ENCODE results near the gene RAD54L2. TPM values are rescaled to one million over a fixed set of nuclear protein-coding genes. Genes with fewer than 3 reads are reported as not detected.

The RAD54L2 gene
- total and polyA plus RNA-seq, 9 of the 15 experiments (the other 6 are each of a cell fraction or from before 2014, with no cell fraction given) = 1.3 to 12.2 (median 5.4) TPM

- peak in 1 of 2 experiments; percentile 52; a peak in 2 of 4 replicates for TF ChIP-seq HDAC1 (IDR thresholded peaks at IDR 0.05)
- TF ChIP-seq, protein P1, sequence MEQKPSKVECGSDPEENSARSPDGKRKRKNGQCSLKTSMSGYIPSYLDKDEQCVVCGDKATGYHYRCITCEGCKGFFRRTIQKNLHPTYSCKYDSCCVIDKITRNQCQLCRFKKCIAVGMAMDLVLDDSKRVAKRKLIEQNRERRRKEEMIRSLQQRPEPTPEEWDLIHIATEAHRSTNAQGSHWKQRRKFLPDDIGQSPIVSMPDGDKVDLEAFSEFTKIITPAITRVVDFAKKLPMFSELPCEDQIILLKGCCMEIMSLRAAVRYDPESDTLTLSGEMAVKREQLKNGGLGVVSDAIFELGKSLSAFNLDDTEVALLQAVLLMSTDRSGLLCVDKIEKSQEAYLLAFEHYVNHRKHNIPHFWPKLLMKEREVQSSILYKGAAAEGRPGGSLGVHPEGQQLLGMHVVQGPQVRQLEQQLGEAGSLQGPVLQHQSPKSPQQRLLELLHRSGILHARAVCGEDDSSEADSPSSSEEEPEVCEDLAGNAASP (IDR thresholded peaks at IDR 0.05) = no peak
- TF ChIP-seq KHSRP (IDR thresholded peaks at IDR 0.05) = no peak
- TF ChIP-seq EGR1 (conservative IDR thresholded peaks at IDR 0.05) = peak; percentile 85
- TF ChIP-seq NFE2L1 (tag; IDR thresholded peaks at IDR 0.05; ENCODE audit: borderline replicate concordance, low read depth) = no peak
- TF ChIP-seq SMARCA4 (IDR thresholded peaks at IDR 0.05) = no peak
- no peak for TF ChIP-seq ZNF408 (CRISPR knock-in tag; IDR thresholded peaks at IDR 0.05; ENCODE audit: low read depth)
- TF ChIP-seq GABPB1 (CRISPR knock-in tag; IDR thresholded peaks at IDR 0.05) = 0 out of 2 replicates have a peak, but pooled peaks have one; percentile 42
- no peak for TF ChIP-seq EP300 (IDR thresholded peaks at IDR 0.05; ENCODE audit: low read length)
- TF ChIP-seq, protein P2, sequence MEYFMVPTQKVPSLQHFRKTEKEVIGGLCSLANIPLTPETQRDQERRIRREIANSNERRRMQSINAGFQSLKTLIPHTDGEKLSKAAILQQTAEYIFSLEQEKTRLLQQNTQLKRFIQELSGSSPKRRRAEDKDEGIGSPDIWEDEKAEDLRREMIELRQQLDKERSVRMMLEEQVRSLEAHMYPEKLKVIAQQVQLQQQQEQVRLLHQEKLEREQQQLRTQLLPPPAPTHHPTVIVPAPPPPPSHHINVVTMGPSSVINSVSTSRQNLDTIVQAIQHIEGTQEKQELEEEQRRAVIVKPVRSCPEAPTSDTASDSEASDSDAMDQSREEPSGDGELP (CRISPR knock-in tag; IDR thresholded peaks at IDR 0.05; ENCODE audit: borderline replicate concordance) = peak; percentile 67; the same call in 1 of the 2 replicates
- TF ChIP-seq ZNF764 (CRISPR knock-in tag; IDR thresholded peaks at IDR 0.05; ENCODE audit: low read depth) = no peak
- TF ChIP-seq SRSF9 (IDR thresholded peaks at IDR 0.05; ENCODE audit: borderline replicate concordance, low read depth, low read length) = no peak
- TF ChIP-seq ZFP36 (IDR thresholded peaks at IDR 0.05; ENCODE audit: low read depth, low read length, partially characterized antibody) = no peak
- TF ChIP-seq, protein P3, sequence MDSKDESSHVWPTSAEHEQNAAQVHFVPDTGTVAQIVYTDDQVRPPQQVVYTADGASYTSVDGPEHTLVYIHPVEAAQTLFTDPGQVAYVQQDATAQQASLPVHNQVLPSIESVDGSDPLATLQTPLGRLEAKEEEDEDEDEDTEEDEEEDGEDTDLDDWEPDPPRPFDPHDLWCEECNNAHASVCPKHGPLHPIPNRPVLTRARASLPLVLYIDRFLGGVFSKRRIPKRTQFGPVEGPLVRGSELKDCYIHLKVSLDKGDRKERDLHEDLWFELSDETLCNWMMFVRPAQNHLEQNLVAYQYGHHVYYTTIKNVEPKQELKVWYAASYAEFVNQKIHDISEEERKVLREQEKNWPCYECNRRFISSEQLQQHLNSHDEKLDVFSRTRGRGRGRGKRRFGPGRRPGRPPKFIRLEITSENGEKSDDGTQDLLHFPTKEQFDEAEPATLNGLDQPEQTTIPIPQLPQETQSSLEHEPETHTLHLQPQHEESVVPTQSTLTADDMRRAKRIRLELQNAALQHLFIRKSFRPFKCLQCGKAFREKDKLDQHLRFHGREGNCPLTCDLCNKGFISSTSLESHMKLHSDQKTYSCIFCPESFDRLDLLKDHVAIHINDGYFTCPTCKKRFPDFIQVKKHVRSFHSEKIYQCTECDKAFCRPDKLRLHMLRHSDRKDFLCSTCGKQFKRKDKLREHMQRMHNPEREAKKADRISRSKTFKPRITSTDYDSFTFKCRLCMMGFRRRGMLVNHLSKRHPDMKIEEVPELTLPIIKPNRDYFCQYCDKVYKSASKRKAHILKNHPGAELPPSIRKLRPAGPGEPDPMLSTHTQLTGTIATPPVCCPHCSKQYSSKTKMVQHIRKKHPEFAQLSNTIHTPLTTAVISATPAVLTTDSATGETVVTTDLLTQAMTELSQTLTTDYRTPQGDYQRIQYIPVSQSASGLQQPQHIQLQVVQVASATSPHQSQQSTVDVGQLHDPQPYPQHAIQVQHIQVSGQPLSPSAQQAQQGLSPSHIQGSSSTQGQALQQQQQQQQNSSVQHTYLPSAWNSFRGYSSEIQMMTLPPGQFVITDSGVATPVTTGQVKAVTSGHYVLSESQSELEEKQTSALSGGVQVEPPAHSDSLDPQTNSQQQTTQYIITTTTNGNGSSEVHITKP (IDR thresholded peaks at IDR 0.05; ENCODE audit: partially characterized antibody) = peak; percentile 99
- peak; percentile 87 for TF ChIP-seq MYC (IDR thresholded peaks at IDR 0.05; ENCODE audit: low read depth, low read length)
- TF ChIP-seq MYC (CRISPR knock-in tag; IDR thresholded peaks at IDR 0.05; ENCODE audit: borderline replicate concordance, low read depth) = no peak
- TF ChIP-seq TAF7 (tag; IDR thresholded peaks at IDR 0.05) = no peak
- TF ChIP-seq, protein P4, sequence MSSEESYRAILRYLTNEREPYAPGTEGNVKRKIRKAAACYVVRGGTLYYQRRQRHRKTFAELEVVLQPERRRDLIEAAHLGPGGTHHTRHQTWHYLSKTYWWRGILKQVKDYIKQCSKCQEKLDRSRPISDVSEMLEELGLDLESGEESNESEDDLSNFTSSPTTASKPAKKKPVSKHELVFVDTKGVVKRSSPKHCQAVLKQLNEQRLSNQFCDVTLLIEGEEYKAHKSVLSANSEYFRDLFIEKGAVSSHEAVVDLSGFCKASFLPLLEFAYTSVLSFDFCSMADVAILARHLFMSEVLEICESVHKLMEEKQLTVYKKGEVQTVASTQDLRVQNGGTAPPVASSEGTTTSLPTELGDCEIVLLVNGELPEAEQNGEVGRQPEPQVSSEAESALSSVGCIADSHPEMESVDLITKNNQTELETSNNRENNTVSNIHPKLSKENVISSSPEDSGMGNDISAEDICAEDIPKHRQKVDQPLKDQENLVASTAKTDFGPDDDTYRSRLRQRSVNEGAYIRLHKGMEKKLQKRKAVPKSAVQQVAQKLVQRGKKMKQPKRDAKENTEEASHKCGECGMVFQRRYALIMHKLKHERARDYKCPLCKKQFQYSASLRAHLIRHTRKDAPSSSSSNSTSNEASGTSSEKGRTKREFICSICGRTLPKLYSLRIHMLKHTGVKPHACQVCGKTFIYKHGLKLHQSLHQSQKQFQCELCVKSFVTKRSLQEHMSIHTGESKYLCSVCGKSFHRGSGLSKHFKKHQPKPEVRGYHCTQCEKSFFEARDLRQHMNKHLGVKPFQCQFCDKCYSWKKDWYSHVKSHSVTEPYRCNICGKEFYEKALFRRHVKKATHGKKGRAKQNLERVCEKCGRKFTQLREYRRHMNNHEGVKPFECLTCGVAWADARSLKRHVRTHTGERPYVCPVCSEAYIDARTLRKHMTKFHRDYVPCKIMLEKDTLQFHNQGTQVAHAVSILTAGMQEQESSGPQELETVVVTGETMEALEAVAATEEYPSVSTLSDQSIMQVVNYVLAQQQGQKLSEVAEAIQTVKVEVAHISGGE (CRISPR knock-in tag; IDR thresholded peaks at IDR 0.05) = no peak; a peak in 1 of 6 replicates
Observed at GRCh38 chr3:51498876-51499738, 39.4 kb upstream of the RAD54L2 start (continued).

Data from K562 (cell line).